NCI-H146 treated with DMSO at 0.1 percent for 48 hours (cell line): ENCODE results near the gene TLE7.

Experiments
- DNase-seq: peaks from one replicate; lab custom pipeline; 2025; ENCODE audit not compliant: unreplicated experiment; lab: John Stamatoyannopoulos, UW

Gene TLE7

DNA sequence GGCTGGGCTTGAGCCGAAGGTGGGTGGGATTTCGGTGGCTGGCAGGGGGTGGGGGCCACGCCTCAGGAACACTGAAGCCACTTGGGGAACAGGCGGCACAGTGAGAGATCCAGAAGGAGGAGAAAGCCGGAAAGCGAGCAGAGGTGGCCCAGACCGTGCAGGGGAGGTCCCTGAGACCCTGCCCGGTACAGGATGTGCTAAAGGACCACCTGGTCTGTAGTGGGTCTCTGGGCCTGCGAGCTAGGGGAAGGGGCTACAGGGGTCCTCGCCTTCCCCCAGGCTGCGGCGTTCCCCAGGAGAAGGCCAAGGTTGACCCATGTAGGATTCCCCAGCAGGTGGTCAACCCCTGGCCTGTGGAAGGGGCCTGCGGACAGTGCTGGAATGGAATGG, at the start of gene TLE7:
Gene TLE7 (minus strand): TSS at position 4 of the 390 bp plus-strand sequence. CDS start 8,730 bp downstream, outside the sequence.
- no peak for DNase-seq

DNA sequence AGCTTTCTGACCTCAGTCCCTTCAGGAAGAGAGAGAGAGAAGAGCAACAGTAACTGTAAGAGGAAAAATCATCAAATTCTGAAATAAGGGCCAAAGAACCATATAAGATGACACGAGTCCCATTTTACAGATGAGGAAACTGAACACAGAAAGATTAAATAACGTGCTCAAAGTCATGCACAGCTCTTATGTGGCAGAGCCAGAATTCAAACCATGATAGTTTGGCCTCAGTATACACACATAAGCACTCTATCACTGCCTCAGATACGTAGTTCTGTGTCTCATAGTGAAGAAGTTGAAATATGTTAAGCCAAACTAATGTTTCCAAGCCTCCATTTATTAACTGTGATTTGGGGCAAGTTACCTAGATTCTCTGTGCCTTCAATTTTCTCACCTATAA, 49.2 kb upstream of the TLE7 start:
- DNase-seq = no peak

DNA sequence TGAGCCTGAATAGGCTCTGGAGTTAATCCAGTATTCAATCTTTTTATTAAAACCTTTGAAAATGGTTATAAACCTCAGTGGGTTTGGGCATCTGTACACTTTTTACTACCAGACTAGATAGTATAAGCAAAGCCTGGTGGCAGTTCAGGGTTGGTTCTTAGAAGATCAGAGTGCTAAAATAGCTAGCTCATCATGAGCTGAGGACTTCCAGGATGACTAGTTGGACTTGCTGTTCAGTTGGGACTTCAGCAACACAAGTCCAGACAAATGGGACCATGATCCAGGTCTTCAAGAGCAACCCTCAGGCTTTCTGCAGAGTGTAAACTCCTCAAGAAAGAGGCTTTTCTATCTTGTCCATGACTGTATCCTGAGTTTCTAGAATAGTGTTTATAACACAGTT, 48.5 kb upstream of the TLE7 start:
- DNase-seq = no peak

DNA sequence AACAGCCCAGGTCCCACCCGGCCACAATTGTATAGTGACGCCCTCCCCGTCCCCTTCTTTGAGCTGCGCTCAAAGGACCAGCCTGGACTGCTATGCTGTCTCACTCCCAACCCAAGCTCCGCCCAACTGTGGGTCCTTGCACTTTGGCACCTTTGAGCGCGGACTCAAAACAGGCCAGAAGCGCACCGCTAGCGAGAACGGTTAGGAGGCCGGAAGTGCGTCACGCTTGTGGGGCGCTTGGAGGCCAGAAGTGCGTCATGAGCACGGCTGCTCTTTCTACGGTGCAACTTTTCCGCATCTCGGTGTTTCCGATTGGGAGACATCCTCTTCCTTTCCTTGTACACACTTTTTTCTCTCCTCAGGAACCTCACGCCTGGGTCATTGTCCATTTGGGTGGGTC, 47.3 kb upstream of the TLE7 start, which contains the start of gene ZNF19:
Gene ZNF19 (minus strand): TSS at position 203 of the 400 bp plus-strand sequence. CDS start 7,210 bp downstream, outside the sequence.
- DNase-seq = no peak

DNA sequence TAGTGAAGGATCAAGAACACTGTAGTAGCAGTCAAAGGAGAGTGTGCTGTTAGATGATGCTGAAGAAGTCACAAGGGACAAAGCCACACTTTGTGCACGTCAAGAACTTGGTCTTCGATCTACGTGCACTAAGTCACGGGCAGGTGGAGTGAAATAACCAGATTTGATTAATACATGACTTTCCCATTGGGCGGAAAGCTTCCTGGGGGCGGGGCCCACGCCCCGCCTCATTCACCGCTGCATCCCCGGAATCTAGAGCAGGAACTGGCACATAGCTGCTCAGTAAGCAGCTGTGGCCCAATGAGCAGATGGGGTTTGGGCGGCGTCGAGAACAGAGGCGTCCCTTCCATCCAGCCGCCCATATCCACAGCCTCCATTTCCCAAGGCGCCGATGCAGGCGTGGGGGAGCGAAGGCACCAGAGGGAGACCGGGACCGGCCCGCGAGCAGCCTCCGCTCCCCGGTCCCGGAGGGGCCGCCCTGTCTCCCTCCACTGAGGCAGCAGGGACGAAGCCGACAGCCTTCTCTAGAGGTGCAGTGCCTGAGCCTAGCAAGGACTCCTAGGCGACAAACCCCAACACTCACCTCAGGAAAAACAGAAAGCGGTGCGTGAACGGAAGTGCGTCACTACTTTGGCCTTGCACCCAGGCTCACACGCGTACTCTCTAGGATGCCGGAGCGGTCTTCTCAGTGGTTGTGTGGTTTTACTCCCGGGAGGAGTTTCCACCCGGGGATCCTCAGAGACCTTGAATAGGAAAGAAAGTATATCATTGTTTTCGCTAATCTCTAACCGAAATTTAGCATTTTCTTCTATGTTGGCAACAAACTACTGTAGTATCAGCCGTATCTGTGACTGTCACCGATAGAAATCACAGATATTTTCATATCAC, 42.4 kb upstream of the TLE7 start:
- peak; percentile 74 for DNase-seq

DNA sequence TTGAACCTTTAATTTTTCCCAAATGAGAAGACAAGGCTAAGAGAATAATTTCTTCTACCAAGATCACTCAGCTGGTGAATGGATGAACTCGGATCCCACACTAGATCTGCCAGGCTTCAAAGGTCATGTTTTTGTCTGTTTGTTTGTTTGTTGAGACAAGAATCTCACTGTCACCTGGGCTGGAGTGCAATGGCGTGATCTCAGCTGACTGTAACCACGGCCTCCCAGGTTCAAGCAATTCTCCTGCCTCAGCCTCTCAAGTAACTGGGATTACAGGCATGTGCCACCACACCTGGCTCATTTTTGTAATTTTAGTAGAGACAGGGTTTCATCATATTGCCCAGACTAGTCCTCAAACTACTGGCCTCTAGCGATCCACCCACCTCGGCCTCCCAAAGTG, 40.7 kb upstream of the TLE7 start:
- DNase-seq = no peak

DNA sequence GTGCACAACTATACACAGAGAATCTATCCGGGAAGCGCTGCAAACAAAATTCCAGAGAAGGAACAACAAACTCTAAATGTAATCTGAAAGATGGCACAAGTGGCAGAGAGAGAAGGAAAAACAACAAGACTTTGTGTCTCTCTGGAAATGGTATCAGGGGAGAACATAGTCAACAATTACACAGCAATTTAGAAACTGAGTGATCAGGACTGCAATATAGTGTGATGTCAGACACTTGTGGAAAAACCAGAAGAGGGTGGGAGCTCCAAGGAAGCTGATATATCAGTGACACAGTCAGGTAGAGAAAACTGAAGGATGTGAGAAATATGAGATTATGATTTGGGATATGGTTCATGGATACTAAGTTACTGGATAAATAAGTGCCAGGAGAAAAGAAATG, 39.1 kb upstream of the TLE7 start:
- no peak for DNase-seq

DNA sequence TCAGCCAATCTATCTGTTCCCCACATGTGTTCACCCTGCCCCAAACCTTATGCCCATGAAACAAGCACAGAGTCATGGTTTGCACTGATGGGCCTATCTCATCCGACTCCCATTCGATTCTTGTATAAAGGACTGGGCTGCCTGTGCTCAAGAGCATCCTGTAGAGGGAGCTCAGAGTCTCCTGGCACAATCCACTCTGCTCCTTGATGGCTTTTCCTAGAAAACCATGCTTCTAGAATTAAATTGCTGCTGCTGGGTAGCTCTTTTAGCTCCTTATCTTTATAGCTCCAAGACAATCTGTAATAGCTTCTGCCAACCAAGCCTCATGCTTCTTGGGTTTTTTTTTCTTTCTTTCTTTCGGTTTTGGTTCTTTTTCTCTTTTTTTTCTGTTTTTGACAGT, 37.6 kb upstream of the TLE7 start:
- peak; percentile 6 for DNase-seq

DNA sequence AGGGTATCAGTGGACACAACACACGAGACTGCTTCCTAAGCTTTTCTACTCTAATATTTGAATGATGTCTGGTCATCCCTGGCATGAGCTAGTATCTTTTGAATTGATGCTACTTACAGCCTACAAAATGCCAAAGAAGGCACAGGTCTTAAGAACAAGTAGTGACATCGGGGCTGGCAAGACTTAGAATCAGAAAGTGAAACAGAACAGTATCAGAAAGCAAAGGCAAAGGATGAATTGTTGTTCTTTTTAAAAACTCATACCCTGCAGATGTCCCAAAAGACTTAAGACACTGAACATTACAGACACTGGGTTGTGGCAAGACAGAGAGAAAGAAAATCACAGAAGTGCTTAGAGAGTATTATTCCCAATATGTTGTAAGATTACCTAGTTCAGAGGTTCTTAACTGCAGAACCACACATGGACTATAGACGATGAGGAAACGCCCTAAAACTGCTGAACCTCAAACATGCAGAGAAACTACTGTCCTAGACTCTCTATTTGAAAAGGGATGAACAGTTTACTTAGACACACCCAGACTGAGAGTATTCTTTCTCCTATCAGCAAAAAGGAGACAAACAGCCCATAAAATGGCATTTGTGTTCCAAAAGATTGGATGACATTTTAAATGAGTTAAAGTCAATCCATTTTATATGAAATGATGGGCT, 34.7 kb upstream of the TLE7 start:
- no peak for DNase-seq

DNA sequence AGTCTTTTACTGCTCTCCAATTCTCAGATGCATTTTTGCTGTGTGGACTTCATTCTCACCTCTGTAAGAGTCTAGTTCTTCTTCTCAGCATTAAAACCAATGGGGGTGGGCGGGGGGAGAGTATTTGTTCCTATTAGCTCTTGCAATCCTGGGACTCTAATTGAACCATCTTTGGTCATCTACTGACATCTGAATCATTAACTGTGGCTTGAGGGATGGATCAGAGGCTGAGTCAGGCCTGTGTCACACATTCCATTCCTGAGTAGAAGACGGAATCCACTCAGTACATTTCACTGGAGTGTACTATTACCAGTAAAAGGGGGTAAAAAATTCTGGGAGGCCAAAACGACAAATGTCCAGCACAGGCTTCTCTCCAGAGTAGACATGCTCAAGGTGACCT, 33.0 kb upstream of the TLE7 start:
- no peak for DNase-seq

DNA sequence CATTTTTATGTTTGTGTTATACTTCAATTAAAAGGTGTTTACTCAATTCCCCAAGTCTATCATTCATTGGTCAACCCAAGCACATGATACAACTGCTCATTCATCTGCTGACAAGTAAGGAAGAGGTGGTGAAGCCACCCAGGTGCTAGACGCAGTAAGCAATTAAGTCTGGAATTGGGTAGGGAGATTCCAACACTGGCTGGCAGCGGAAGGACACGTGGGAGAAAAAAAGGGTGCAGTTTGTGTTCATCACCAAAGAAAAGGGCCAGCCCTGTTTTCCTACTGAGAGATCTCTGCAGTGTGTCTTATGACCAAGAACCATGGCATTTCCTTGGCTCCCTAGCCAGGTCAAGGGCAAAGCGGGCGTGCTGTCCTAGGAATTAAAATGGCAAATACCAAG, 32.0 kb upstream of the TLE7 start:
- no peak for DNase-seq

DNA sequence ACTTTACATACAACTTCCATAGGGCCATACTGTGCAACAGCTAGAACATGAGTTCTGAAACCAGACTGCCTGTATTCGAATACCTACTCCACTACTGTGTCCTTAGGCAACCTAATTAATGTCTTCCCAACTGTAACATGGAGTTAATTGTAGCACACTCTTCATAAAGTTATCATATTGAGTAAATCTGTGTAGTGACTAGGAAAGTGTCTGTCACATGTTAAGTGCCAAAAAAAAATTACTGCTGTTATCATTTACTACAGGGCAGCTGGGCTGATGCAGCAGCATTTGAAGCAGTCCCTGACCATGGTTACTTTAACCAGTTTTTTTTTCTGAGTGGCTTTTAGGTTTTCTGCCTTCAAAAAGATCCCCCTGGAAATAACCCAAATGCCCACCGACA, 31.1 kb upstream of the TLE7 start:
- DNase-seq = no peak

DNA sequence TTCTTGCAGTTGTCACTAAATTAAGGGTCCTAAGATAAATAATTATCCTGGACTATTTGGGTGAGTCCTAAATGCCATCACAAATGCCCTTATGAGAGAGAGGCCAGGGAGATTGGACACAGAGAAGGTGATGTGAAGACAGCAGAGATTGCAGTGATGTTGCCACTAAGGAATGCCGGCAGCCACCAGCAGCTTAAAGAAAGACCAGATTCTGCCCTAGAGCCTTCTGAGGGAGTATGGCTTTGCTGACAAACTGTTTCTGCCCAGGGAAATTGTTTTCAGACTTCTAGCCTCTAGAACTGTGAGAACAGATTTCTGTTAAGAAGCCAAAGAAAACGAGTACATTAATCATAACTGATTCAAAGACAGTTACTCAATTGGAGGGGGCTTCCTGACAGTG, 30.2 kb upstream of the TLE7 start:
- no peak for DNase-seq

DNA sequence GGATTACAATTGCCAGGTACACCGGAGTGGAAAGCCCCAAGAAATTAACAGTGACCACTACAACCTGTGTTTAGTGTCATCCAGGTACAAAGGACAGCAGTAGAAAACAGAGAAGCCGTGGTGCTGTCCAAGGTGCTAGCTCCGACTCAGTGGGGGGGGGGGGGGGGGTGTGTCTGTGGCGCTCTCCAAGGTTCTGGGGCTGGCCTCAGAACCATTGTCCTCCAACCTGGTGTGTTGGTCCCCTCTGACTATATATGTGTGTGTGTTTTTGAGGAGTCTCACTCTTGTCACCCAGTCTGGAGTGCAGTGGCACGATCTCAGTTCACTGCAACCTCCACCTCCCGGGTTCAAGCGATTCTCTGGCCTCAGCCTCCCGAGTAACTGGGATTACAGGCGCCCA, 26.0 kb upstream of the TLE7 start:
- DNase-seq = no peak

DNA sequence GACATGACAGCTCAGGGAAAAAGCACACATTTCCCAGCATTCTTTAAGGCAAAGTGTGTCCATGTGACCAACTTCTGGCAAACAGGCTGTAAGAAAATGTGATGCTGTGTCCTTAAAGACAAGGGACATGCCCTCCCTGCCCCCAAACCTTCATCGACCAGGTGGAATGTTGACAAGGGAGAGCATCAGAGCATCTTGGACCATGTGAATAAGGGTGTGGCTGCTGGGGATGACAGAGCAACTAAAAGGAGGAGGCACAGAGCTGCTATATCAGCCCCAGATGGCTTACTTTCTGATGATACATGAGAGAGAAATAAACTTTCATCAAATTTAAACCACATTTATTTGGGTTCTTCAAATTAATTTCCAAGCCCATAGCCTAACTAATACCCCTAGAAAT, 22.4 kb upstream of the TLE7 start:
- no peak for DNase-seq

DNA sequence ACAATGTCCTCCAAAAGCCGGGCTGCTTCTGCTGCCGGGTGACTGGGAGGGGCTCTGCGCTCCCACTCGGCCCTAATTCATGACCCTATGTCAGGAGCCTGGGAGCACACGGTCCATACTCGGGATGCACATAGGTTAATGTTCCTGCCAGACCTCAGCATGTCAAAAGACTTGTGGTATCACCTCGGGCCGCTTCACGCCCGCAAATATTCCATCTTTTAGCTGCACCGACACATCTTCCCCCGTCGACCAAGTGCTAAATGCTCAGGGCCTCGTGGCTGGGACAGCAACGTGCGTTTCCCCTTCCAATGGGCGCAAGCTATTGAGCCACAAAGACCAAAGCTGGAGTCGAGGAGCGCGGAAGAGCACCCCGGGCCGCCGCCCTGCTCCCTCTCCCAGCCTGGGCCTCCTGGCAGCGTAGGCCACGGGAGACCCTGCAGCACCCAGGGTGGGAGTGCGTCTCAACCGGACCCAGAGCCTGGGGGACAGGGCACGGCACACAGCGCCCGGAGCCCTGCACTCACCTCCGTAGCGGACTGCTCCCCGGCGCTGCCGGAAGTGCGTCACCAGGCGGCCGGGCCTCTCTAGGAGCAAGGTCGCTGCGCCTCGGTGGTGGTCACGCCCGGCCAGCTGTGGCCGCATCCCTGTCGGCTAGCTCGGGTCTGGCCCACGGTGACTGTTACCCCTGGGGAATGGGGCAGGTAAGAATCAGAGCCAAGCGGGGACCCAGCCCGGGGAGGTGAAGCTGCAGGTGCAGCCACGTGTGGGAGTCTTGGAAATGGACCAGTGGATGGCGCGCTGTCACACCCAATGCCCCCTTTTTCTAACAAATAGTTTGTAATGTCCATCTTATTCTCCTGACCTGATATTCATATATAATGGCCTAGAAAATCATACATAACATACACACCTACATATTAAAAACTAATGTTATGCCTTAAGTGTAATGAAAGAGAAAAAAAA, 20.1 kb upstream of the TLE7 start, which contains the start of gene ZNF23:
Gene ZNF23 (minus strand): TSS at position 562 of the 963 bp plus-strand sequence. CDS start 5,451 bp downstream, outside the sequence.
- DNase-seq = peak; percentile 16

DNA sequence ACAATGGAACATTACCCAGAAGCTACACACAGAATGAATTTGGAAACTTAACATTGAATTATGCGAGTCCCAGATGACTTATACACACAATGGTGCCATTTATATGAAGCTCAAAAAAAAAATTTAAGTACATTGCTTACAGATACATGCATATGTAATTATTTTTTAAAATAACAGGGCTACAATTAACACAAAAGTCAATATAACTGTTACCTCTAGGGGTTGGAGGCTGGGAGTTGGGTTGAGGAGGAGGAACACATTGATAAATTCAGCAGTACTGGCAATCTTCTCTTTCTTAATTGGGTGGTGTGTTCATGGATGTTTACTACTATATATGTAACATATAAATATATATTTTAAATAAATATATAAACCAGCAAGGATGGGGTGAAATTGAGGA, 19.1 kb upstream of the TLE7 start:
- DNase-seq = no peak

DNA sequence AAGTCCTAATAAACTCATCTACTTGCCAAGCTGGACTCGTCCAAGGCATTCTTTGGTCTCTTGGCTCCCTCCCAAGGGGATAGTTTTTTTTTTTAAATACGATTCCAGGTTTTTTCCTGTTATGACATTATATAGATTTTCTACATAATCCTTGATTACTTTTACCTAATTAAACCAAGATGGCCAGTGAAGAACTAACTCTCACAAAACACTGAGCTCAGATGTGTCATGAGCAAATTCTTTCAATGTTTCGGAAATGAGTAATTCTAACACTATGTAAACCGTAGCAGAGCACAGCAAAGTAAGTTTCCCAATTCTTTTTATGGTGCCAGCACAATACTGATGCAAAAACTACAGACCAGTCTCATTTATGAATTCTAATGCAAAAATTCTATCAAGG, 18.4 kb upstream of the TLE7 start:
- no peak for DNase-seq

DNA sequence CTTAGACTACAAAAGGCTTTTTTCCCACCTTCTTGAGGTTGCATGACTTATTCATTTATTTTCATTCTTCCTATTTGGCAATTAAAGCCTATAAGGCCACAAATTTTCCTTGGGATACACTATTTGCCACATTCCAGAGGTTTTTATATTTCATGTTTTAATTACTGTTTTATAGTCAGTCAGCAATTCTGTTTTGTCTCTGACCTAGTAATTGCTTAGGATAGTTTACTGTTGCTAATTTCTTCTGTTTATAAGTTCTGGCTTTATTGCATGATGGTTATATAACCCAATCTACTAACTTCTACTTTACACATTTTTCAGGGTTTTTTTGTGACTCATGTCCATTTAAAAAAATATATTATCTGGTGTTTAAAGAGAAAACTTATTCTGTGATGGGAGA, 17.7 kb upstream of the TLE7 start:
- DNase-seq = no peak

DNA sequence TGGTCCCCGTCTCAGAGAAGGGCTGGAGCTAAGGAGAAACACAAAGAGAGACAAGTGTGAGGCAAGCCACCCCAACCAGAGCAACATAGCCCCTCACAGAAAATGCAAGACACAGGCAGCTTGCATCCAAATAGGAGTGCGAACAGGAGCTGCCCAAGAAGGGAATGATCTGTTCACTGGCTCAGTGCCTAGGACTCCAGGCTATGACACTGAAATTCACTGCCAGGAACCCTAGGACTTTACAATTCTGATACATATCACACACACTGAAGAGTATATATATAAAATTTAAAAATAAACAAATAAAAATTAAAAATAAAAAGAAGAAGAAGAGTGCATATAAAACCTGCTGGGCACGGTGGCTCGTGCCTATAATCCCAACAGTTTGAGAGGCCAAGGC, 14.9 kb upstream of the TLE7 start:
- DNase-seq = no peak

DNA sequence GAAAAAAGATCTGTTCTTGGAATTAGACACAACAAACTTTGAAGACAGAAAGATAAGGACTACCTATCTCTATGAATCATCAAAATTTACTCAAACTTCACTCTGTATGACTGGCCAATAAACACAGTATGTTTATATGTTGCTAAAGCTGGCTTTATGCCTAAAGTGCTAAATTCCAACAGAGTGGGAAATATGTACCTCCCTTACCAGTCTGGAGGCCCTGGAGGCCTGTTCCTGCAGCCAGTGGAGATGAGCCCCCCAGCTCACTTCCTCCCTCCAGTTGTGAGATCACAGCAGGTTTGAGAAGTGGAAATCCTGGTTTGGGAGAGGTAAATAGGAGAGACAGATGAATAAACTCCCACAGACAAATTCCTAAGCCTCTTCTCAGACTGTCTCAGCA, 11.2 kb upstream of the TLE7 start:
- DNase-seq = no peak
